Endothelial cell of umbilical vein (primary cell): ENCODE data around the gene MED14. TPM values are rescaled to one million over a fixed set of nuclear protein-coding genes. Genes with fewer than 3 reads are reported as not detected.
A peak's percentile ranks its signal among the peaks of the same experiment; 100 is the strongest.

Experiments
- BruUV-seq: library from RNA; stranded (reverse); fragments of 400-500 nt; replicated peaks from 2 replicates; lab custom pipeline; 2021; lab: Mats Ljungman, UMichigan
- CTCF ChIA-PET: fragments of 300-600, 350-600 bp; sonication (Branson Sonifier 250); formaldehyde crosslinking; loops from one replicate; lab custom pipeline; 2021; ENCODE audit warnings: antibody characterized with exemption, inconsistent platforms; lab: Charles Lee
- POLR2A ChIA-PET: fragments of 300-600, 350-600 bp; sonication (Branson Sonifier 250); formaldehyde crosslinking; loops from one replicate; lab custom pipeline; 2021; ENCODE audit warnings: antibody characterized with exemption, inconsistent platforms; lab: Charles Lee
- DNase-seq: peaks from one replicate; pipeline ENCODE4 v3.0.0-alpha.2; 2011; ENCODE audit warnings: low read depth, low spot score
- FAIRE-seq: peaks from 2 replicates; lab custom pipeline; 2011; peaks lifted over from hg19 to GRCh38; lab: Jason Lieb, UNC
- H2AFZ ChIP-seq: 2 replicates; pipeline ENCODE4 v1.6.0; 2012; ENCODE audit warnings: low read depth, low read length, control low read depth, inconsistent platforms
- H3K27ac ChIP-seq: 2 replicates; pipeline ENCODE4 v1.5.1; 2011; ENCODE audit warnings: low read depth, mild to moderate bottlenecking, control low read depth, low read length, moderate library complexity; ENCODE audit not compliant: insufficient read depth
- H3K27me3 ChIP-seq, 2 experiments: 2 replicates each; pipeline versions ENCODE4 v1.6.0 to v1.6.1; 2011; ENCODE audit warnings: low read length in 2 of 2, mixed read lengths in 1 of 2; ENCODE audit not compliant: control insufficient read depth in 2 of 2, insufficient read depth in 2 of 2
- H3K36me3 ChIP-seq, 2 experiments: 2 replicates in 1 of 2; 3 replicates in 1 of 2; pipeline ENCODE4 v1.5.1; 2011; ENCODE audit warnings: low read length in 2 of 2, mild to moderate bottlenecking in 1 of 2, moderate library complexity in 1 of 2; ENCODE audit not compliant: control insufficient read depth in 2 of 2, insufficient read depth in 2 of 2; ENCODE audit errors: extremely low read depth in 1 of 2
- H3K4me1 ChIP-seq: 3 replicates; pipeline ENCODE4 v1.5.1; 2011; ENCODE audit warnings: mild to moderate bottlenecking, low read length; ENCODE audit not compliant: control insufficient read depth, insufficient read depth; ENCODE audit errors: extremely low read depth
- H3K4me2 ChIP-seq: 2 replicates; pipeline ENCODE4 v1.6.1; 2011; ENCODE audit warnings: low read length, control low read depth, mixed read lengths; ENCODE audit not compliant: insufficient read depth
- H3K4me3 ChIP-seq, 3 experiments: fragments of 200-600 bp in 1 of 3; sonication (generic), shearing (Covaris generic) in 1 of 3; replicated peaks in 1 of 3; 2 replicates each; pipeline ENCODE4 v1.5.1; 2011 to 2016; ENCODE audit warnings: control low read depth in 3 of 3, low read length in 3 of 3, mild to moderate bottlenecking in 2 of 3, inconsistent platforms in 1 of 3, low read depth in 1 of 3, moderate library complexity in 1 of 3; ENCODE audit not compliant: insufficient read depth in 1 of 3
- H3K79me2 ChIP-seq: 2 replicates; pipeline ENCODE4 v1.6.0; 2012; ENCODE audit warnings: low read length, inconsistent platforms; ENCODE audit not compliant: control insufficient read depth, insufficient read depth
- H3K9ac ChIP-seq: replicated peaks from 2 replicates; pipeline ENCODE3; 2011; ENCODE audit warnings: low read length, control low read depth; ENCODE audit not compliant: insufficient read depth; ENCODE audit errors: extremely low read depth
- H3K9me1 ChIP-seq: replicated peaks from 3 replicates; pipeline ENCODE4 v1.6.0; 2011; ENCODE audit warnings: mild to moderate bottlenecking, low read length; ENCODE audit not compliant: control insufficient read depth, insufficient read depth; ENCODE audit errors: extremely low read depth
- H3K9me3 ChIP-seq: replicated peaks from 2 replicates; pipeline ENCODE4 v1.5.1; 2012; ENCODE audit warnings: low read length, inconsistent platforms; ENCODE audit not compliant: control insufficient read depth, insufficient read depth
- H4K20me1 ChIP-seq: replicated peaks from 2 replicates; pipeline ENCODE3; 2011; ENCODE audit warnings: mild to moderate bottlenecking, low read length; ENCODE audit not compliant: control insufficient read depth, insufficient read depth; ENCODE audit errors: extremely low read depth
- FOS ChIP-seq: IDR thresholded peaks from 2 replicates; pipeline ENCODE4 v1.6.1; 2011; ENCODE audit warnings: mild to moderate bottlenecking, low read length, moderate library complexity, borderline replicate concordance; ENCODE audit not compliant: insufficient read depth
- GATA2 ChIP-seq: IDR thresholded peaks from 2 replicates; pipeline ENCODE4 v1.7.0; 2011; ENCODE audit warnings: low read depth, mild to moderate bottlenecking, moderate library complexity, mixed read lengths, low read length; ENCODE audit not compliant: insufficient read length, insufficient read depth
- JUN ChIP-seq: IDR thresholded peaks from 2 replicates; pipeline ENCODE4 v1.6.1; 2011; ENCODE audit warnings: borderline replicate concordance, low read depth; ENCODE audit not compliant: insufficient read length, insufficient read depth
- MAX ChIP-seq: IDR thresholded peaks from 2 replicates; pipeline ENCODE4 v1.6.1; 2011; ENCODE audit not compliant: insufficient read depth, insufficient read length
- MYC ChIP-seq: IDR thresholded peaks from one replicate; pipeline ENCODE4 v1.6.1; 2011; ENCODE audit warnings: mild to moderate bottlenecking, low read depth, low read length
- POLR2A ChIP-seq: IDR thresholded peaks from 2 replicates; pipeline ENCODE4 v1.6.1; 2012; ENCODE audit warnings: low read depth, mild to moderate bottlenecking, control low read depth, low read length
- dilution Hi-C: fragments of 300-500 bp; cut with MboI; formaldehyde crosslinking; loops from one replicate; pipeline ENCODE4 v1.15.0; 2019; ENCODE audit warnings: low sequenced_read_pairs; ENCODE audit not compliant: extremely low pct_ligation_motif_present
- intact Hi-C: fragments of 100-400 bp; cut with micrococcal nuclease; formaldehyde crosslinking; loops from one replicate; pipeline ENCODE4 v1.10.0; 2022
- polyA plus RNA-seq, 4 experiments: library from polyadenylated mRNA; depleted of rRNA in 3 of 4; stranded (reverse) in 3 of 4; unstranded in 1 of 4; fragments of >200 nt; gene quantifications; 2 replicates each; pipeline versions ENCODE4 v1.2.1 to v1.2.3, GENCODE V29; 2011 to 2012; ENCODE audit warnings: missing spikeins in 1 of 4
- total RNA-seq: library from RNA; stranded (reverse); gene quantifications from 2 replicates; pipeline ENCODE4 v1.2.3, GENCODE V29; 2021

The MED14 gene
- total and polyA plus RNA-seq, 2 donors (not counting 3 experiments of a cell fraction or from before 2014, with no cell fraction given), result 25.6 to 55.8 TPM

DNA sequence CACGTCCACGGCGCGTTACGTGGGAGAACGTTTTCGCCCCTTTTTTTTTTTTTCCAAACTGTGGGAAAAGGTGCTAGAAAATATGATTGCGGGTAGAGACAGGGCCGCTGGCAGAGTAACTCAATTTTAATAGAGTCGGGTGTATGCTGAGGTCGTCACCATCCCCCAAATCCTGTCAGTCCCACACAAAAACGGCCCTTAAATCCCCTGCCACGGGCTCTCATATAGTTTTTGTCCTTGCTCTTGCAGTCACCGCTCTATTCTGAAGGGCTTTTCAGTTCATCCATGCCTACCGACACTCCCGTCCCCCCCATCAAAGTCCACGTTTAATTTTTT, 796 bp upstream of the MED14 start:
- TSS peak; percentile 89 for BruUV-seq
- Histone ChIP-seq H3K27ac (peak overlapping the region; percentile 93), H3K4me3 (peak overlapping the region; percentile 58 to 78 (median 78)), H3K79me2 (peaks cover 33% of the 10 kb centered on the region), H4K20me1 (no peaks in the 10 kb centered on the region), H3K36me3 (no peaks in the 10 kb centered on the region), H3K4me2 (peak overlapping the region; percentile 87), H3K9ac (peak overlapping the region; percentile 96), H3K9me3 (no peaks in the 10 kb centered on the region), H3K9me1 (no peaks in the 10 kb centered on the region), H3K4me1 (peaks cover 20% of the 10 kb centered on the region), H2AFZ (peak overlapping the region; percentile 70), H3K27me3 (no peaks in the 10 kb centered on the region)
- FAIRE-seq, result no peak
- no peak for DNase-seq
- CTCF ChIA-PET, result interaction anchor here (1.0 to 2.0 kb wide), 3 partner anchors 13 to 58 kb away, joined by 3 to 13 read pairs (median 5); no protein-coding TSS in a partner anchor
- no peak for TF ChIP-seq GATA2
- TF ChIP-seq POLR2A, result no peak
- TF ChIP-seq MYC, result no peak
- no peak for TF ChIP-seq JUN
- no peak for TF ChIP-seq MAX
- dilution Hi-C loops, result no loop called here
- POLR2A ChIA-PET, result no interaction called here
- intact Hi-C loops, result no loop called here

DNA sequence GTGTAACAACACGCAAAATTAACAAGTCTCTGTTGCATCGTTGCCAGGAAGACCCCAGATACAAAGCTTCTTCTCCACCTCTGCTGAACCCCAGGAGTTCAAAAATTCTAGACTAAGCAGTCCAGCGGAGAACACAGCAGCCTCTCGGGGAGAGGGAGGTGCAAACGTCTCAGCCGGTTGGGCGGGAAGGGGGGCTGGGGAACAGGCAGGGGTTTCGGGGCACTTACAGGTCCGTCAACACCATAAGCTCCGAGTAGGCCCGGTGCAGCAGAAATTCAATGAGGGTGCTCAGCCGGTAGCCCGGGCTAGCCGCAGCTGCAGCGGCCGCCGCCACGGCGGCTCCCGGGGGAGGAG, 394 bp downstream of the MED14 start:
- dilution Hi-C loops (no loop called here), intact Hi-C loops (loop anchor here (1.0 to 2.0 kb wide), 3 partner anchors 39 to 349 kb away; no protein-coding TSS in a partner anchor)
- H3K9ac ChIP-seq, result peak overlapping the region; percentile 96
- H4K20me1 ChIP-seq, result no peaks in the 10 kb centered on the region
- H3K4me1 ChIP-seq, result peaks cover 20% of the 10 kb centered on the region
- H3K4me3 ChIP-seq, result peak overlapping the region; percentile 78 to 95 (median 84)
- H3K9me3 ChIP-seq, result no peaks in the 10 kb centered on the region
- H2AFZ ChIP-seq, result no peak overlapping the region
- H3K4me2 ChIP-seq, result peak overlapping the region; percentile 90
- no peaks in the 10 kb centered on the region for H3K36me3 ChIP-seq
- TF ChIP-seq FOS, result no peak
- FAIRE-seq, result no peak
- peak; percentile 25 for DNase-seq
- CTCF ChIA-PET, result interaction anchor here (1.0 to 2.0 kb wide), 4 partner anchors 14 to 136 kb away, joined by 3 to 13 read pairs (median 4); no protein-coding TSS in a partner anchor
- peaks cover 44% of the 10 kb centered on the region for H3K79me2 ChIP-seq
- no TSS peak for BruUV-seq
- peak overlapping the region; percentile 93 for H3K27ac ChIP-seq
- POLR2A ChIA-PET, result interaction anchor here (0.6 kb wide), 2 partner anchors 33 to 143 kb away, joined by 3 to 4 read pairs; no protein-coding TSS in a partner anchor
- no peaks in the 10 kb centered on the region for H3K9me1 ChIP-seq
- H3K27me3 ChIP-seq, result no peaks in the 10 kb centered on the region
